GM18526 (cell line): ENCODE measurements around the gene SCAF8.

Experiments
- POLR2A ChIP-seq: IDR thresholded peaks from 3 replicates; pipeline ENCODE4 v1.6.1; 2011; ENCODE audit not compliant: insufficient read length; ENCODE audit errors: extremely low read depth

SCAF8 gene

DNA sequence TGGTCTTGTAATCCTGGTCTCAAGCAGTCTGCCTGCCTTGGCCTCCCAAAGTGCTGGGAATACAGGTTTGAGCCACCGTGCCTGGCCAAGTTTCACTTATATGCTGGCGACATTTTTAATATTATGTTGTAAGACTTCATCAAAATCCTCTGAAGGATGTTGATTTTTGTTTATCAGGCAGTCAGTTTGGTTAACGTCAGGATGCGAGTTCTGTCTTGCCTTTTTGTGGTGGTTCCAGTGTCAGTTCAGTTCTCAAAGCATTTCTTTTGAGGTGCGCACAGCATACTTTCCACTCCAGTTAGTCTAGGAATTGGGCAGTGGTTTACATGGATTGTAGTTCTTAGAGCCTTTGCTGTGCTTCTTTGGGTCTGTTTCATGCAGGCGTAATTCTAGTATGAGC, 24.9 kb downstream of the SCAF8 start:
- no peak for TF ChIP-seq POLR2A

DNA sequence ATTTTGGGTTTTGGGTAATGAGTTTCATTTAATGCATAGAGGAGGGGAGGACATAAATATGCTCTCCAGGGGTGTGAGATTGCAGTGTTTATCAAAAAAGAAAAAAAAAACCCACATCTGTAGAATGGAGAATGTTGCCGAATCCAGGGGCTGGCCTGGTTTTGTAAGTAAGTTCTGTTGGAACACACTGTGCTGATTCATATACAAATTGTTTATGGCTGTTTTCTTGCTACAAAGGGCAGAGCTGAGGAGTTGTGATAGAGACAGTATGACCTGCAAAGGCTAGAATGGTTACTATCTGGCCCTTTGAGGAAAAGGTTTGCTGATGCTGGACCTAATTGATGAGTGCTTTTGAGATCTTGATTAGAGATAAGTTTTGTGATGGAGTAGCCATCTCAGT, 30.4 kb downstream of the SCAF8 start:
- no peak for TF ChIP-seq POLR2A

DNA sequence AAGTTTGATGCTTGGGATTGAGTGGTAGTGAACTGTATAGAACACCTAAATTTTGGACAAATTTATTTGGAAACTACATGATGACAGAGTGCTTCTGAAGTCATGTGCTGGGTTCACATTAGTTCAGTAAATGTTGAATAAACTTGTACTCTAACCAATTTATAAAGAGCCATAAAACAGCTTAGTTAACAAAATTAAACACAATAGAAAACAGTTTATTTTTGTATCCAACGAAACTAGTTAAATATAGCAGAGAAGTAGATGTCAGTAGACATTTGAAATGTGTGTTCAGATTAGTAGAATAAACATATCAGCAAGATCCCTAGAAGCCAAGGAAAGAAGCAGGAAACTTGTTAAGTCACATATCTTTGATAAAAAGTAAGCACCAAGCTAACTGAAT, 32.1 kb downstream of the SCAF8 start:
- TF ChIP-seq POLR2A = no peak

DNA sequence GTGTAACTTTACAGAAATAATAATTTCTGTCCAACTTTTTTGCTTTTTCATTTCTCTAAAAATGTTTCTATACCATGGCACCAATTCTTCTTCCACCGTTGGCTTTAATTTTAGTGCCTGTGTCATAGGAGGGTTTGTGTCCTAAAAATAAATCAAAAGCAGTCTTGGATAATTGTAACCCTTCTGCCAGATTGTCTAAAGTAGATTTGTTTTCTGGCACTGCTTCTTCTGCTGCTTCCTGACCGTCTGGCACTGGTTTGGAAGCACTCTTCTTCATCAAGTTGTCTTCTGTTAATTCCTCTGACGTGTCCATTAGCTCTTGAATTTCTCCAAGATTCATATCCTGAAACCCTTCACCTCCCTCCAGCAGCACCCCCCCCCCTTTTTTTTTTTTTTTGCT, 33.1 kb downstream of the SCAF8 start:
- no peak for TF ChIP-seq POLR2A

DNA sequence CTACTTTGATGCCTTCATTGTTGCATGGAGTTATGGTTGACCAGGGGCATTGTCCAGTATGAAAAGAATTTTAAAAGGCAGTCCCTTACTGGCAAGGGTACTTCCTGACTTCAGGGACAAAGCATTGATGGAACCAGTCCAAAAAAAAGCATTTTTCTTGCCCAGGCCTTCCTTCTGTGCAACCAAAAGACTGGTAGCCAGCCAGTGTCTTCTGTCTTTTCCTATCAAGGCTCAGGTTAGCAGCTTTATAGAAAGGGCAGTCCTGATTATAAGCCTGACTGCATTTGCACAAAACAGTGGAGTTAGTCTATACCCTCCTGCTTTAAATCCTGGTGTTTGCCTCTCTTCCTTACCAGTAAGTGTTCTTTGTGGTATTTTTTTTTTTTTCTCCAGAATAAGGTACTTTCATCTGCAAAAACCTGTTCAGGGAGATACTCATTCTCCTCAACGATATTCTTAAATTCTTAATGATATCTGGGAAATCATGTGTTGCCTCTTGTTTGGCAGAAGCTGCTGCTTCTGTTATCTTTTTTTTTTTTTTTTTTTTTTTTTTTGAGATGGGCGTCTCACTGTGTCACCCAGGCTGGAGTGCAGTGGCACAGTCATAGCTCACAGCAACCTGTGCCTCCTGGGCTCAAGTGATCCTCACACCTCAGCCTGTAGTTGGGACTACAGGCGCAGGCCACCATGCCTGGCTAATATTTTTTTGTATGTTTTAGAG, 33.9 kb downstream of the SCAF8 start:
- no peak for TF ChIP-seq POLR2A

DNA sequence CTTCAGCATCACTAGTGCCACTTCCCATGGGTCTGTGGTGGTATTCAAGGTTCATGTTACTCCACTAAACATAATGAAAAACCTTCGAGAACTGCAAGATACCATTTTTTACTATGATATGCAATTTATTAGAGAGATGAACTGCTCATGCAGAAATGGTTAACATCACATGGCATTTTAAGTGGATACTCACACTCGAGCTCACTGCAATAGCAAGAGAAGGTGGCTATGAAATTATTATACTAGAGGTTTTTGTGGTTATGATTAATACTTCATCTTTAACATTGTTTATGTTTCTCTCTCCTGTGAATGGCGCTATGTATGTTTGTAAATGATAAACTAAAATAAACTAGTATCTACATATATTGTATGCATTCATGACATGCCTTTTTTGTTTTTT, 35.1 kb downstream of the SCAF8 start:
- TF ChIP-seq POLR2A = no peak

DNA sequence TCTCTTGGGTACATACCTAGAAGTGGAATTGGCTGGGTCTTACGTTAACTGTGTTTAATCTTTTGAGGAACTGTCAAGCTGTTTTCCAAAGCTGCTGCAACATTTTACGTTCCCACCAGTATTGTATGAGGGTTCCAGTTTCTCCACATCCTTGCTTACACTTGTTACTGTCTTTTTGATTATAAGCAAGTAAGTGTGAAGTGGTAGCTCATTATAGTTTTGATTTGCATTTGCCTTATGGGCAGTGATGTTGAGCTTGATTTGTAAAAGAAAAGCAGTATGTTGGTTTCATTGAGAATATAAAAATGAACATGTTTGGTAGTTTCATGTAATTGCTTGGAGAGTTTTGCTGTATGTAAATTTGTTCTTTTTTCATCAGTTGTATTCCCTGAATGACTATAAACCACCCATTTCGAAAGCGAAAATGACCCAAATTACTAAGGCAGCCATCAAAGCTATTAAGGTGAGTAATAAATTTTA, 40.4 kb downstream of the SCAF8 start:
- TF ChIP-seq POLR2A = no peak

DNA sequence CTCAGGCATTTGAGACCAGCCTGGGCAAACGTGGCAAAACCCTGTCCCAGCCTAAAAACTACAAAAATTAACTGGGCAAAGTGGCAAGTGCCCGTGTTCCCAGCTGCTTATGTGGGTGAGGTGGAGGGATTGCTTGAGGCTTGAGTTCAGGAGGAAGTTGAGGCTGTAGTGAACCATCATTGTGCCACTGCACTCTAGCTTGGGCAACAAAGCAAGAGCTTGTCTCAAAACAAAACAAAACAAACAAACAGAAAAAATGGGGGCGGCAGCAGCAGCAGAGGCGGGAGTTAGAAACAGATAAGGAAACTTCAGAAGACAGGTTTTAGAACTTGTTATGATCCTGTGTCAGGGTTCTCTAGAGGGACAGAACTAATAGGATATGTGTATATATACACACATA, 49.0 kb downstream of the SCAF8 start:
- no peak for TF ChIP-seq POLR2A

DNA sequence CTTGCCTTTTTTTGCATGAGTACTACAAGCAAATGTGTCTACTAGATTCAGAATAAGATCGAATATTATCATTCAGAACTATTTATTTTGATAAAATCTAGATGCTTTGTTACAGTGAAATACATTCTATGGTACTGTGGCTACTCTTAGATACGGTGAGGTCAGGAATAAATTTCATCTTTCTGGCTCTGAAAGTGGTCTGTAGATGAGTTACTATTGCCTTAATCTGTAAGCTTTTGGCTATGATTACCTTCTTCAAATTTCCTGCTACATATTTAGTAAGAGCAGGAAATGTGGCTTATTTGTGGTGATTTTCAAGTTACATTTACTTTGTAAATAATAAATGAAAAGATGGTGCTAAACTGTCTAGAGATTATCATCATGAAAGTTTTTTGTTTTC, 50.0 kb downstream of the SCAF8 start:
- no peak for TF ChIP-seq POLR2A

DNA sequence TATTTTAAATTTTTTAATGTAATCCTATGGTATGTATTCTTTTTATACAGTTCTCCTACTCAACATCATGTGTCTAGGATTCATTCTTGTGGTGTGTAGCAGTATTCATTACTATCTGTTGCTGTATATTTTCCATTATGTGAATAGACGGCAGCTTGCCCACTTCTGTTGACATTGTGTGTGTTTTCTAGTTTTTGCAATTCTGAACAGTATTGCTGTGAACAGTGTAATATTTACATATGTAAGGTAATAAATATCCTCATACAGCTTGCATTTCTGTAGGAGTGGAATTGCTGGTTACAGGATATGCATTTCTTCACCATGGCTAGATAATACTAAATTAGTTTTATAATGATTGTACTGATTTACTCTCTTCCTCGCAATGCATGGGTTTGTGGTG, 51.9 kb downstream of the SCAF8 start:
- no peak for TF ChIP-seq POLR2A

DNA sequence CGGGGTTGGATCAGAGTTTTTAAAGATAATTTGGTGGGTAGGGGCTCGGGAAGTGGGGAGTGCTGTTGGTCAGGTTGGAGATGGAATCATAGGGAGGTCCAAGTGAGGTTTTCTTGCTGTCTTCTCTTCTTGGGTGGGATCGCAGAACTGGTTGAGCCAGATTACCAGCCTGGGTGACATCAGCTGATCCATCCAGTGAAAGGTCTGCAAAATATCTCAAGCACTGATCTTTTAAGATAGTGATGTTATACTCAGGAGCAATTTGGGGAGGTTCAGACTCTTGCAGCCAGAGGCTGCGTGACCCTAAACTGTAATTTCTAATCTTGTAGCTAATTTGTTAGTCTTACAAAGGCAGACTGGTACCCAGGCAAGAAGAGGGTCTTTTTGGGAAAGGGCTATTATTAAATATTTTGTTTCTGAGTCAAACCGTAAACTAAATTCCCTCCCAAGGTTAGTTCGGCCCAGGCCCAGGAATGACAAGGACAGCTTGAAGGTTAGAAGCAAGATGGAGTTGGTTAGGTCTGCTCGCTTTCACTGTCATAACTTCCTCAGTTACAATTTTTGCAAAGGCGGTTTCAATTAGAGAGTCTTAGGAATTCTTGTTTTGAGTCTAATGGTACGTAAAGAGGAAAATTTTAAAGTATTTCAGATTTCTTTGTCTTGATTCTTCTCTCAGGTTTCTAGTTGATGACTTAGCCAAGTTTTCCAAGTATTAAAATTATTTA, 53.1 kb downstream of the SCAF8 start:
- TF ChIP-seq POLR2A = no peak

DNA sequence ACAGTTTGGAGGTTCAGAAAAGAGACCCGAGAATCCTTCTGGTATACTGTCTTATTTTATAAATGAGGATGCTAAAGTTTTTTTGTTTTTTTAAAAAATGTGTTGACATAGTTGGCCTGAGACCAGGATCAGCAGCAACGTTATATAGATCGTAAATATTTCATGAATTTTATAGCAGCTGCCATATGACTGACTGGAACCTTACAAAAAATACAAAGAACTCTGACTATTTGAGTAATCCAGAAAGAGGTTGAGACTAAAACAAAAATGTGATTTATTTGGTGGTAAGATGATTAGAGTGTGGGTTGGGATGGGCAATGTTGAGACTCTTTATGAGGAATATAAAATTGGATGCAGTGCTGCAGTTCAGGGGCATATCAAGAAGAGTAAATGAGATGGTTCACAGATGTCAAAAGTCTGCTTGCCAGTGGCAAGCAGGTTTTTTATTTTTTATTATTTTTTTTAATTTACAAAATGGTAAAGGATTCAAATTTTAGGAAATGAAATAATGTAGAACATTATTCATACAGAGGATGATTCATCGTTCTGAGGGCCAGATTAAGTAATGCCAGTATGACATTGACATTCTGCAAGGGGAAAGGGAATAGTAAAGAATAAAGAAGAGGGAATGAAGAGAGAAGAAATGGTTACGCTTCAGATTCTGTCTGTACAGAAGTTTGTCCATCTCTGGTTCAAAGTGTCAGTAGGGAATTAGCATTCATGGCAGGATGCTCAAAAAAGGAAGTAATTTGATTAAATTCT, 58.5 kb downstream of the SCAF8 start:
- TF ChIP-seq POLR2A = no peak

DNA sequence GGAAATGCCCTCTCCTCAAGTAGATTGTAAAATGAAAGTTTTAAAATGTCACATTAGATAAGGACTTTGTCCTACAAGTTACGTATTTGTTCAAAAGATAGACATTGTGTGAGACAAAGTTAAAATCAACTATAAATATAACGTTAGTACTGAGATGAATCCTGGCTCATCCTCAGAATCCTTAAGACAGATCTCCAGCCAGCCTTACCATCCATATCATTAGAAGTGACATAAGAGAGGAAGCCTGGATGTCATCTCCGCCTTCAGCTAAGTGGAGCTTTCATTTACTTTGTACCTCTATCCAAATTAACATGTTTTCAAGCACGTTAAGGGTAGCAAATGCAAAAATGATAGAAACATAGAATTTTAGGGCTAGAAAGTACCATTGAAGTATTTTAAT, 59.1 kb downstream of the SCAF8 start:
- no peak for TF ChIP-seq POLR2A

DNA sequence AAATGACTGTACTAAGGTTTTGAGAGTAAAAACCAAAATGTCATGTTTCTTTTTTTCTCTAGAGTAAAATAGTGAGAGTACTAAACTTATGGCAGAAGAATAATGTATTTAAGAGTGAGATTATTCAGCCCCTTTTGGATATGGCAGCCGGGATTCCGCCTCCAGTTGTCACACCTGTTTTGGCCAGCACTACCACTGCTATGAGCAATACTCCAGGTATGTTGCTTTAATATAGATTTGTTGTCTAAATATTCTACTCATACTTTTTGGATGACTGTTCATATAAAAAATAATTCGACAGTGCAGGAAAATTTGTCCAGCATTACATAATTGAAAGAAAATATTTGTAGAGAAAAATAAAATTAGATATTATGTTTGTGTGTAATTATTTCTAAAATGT, 59.5 kb downstream of the SCAF8 start:
- TF ChIP-seq POLR2A = no peak

DNA sequence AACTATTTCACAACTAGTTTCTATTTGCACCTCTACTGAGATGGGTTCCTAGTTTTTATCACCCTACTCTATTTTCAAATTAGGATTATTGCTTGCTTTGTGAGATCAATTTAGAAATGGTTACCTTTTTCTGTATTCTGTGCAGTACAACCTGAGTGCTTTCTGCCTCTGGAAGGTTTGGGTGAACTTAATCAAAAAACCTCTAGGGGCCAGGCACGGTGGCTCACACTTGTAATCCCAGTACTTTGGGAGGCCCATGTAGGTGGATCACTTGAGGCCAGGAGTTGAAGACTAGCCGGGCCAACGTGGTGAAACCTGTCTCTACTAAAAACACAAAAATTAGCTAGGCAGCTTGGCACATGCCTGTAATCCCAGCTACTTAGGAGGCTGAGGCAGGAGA, 63.3 kb downstream of the SCAF8 start:
- no peak for TF ChIP-seq POLR2A

DNA sequence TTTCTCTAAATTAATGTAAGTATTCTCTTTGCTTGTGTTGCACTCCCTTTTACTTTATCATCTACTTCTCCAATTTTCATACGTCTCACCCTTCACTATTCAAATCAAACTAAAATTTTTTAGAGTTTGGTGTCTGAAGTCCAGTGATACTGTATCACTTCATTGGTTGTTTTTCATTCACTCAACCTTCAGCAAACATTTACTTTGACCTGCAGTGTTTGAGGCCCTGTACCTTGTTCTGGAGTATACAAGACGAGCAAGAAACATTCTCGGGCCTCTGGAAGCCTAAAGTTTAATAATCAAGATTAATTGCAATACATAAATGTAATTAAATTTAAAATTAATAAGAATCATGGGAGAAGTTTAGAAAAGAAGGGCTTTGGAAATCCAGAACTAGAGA, 64.6 kb downstream of the SCAF8 start:
- no peak for TF ChIP-seq POLR2A
